Measurements from ENCODE around the gene CAVIN2.

DNA sequence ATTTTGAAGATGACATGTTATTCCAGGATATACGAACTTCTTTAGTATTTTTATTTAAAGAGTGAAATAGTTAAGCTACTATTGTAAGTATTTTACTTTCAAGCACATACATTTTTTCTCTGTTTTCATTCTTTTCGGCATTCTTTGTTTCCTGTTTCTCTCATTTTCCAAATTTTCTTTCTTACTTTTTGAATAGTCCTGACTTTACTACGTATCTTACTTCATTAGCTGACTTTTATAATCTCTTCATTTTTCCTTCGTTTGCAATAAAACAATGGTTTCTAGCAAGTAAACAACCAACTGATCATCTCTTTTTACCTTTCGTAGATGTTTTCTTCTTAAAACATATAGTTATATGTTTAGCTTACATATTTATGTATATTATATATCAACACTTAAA is 11.8 kb downstream of the CAVIN2 start:
- TF ChIP-seq, protein P1, sequence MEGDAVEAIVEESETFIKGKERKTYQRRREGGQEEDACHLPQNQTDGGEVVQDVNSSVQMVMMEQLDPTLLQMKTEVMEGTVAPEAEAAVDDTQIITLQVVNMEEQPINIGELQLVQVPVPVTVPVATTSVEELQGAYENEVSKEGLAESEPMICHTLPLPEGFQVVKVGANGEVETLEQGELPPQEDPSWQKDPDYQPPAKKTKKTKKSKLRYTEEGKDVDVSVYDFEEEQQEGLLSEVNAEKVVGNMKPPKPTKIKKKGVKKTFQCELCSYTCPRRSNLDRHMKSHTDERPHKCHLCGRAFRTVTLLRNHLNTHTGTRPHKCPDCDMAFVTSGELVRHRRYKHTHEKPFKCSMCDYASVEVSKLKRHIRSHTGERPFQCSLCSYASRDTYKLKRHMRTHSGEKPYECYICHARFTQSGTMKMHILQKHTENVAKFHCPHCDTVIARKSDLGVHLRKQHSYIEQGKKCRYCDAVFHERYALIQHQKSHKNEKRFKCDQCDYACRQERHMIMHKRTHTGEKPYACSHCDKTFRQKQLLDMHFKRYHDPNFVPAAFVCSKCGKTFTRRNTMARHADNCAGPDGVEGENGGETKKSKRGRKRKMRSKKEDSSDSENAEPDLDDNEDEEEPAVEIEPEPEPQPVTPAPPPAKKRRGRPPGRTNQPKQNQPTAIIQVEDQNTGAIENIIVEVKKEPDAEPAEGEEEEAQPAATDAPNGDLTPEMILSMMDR (IDR thresholded peaks at IDR 0.05; ENCODE audit: poor library complexity) = no peak
- no peak for TF ChIP-seq EZH2 (IDR thresholded peaks at IDR 0.05; ENCODE audit: borderline replicate concordance)
